ENCODE measurements around the gene UPK3A. TPM values are rescaled to one million over a fixed set of nuclear protein-coding genes. Genes with fewer than 3 reads are reported as not detected.
A peak's percentile ranks its signal among the peaks of the same experiment; 100 is the strongest.
"Not testable (repeated sequence)": the region's sequence is repeated elsewhere in the genome, so short reads cannot be mapped to it uniquely, and the experiment has no call there.

Gene UPK3A
- total RNA-seq, 4 donors from 2014 or later: not detected

DNA sequence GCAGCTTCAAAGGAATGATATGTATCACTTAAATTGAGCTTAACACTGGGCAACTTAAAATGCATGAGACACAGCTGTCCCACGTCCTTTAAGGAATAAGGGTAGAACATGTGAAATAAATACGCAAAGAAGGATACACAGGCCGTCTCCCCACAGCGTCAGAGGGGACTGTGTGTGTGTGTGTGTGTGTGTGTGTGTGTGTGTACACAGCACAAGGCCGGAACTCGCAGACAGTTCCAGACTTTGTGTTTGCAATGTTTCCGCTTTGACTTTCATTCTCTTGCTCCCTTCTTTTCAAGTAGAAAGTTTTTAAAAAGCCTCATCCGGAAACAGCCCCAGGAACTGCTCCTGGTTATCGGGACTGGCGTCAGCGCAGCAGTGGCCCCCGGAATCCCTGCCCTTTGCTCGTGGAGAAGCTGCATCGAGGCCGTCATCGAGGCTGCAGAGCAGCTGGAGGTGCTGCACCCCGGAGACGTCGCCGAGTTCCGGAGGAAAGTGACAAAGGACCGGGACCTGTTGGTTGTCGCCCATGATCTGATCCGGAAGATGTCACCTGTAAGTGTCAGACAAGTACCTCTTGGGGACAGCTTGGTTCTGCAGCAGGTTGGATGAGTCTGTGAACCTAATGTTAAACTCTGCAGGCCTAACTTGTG is 38.2 kb downstream of the UPK3A start:
- TF ChIP-seq, protein P1, sequence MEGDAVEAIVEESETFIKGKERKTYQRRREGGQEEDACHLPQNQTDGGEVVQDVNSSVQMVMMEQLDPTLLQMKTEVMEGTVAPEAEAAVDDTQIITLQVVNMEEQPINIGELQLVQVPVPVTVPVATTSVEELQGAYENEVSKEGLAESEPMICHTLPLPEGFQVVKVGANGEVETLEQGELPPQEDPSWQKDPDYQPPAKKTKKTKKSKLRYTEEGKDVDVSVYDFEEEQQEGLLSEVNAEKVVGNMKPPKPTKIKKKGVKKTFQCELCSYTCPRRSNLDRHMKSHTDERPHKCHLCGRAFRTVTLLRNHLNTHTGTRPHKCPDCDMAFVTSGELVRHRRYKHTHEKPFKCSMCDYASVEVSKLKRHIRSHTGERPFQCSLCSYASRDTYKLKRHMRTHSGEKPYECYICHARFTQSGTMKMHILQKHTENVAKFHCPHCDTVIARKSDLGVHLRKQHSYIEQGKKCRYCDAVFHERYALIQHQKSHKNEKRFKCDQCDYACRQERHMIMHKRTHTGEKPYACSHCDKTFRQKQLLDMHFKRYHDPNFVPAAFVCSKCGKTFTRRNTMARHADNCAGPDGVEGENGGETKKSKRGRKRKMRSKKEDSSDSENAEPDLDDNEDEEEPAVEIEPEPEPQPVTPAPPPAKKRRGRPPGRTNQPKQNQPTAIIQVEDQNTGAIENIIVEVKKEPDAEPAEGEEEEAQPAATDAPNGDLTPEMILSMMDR (IDR thresholded peaks at IDR 0.05): no peak
- no peak for TF ChIP-seq POLR2A (IDR thresholded peaks at IDR 0.05)
- no peak for DNase-seq
- Histone ChIP-seq H3K36me3 (peaks cover 13 to 62% (median 14%) of the 10 kb centered on the region in 3 donors), H3K4me1 (peaks cover 1 to 54% (median 27%) of the 10 kb centered on the region in 3 donors), H3K4me3 (no peak overlapping the region), H3K9me3 (no peaks in the 10 kb centered on the region), H3K27me3 (no peaks in the 10 kb centered on the region), H3K27ac (no peak overlapping the region)
- WGBS, 2 donors: 87 to 90% methylated on average over 24 of the region's 24 CpGs
- intact Hi-C loops (cut with DNase I): no loop called here

DNA sequence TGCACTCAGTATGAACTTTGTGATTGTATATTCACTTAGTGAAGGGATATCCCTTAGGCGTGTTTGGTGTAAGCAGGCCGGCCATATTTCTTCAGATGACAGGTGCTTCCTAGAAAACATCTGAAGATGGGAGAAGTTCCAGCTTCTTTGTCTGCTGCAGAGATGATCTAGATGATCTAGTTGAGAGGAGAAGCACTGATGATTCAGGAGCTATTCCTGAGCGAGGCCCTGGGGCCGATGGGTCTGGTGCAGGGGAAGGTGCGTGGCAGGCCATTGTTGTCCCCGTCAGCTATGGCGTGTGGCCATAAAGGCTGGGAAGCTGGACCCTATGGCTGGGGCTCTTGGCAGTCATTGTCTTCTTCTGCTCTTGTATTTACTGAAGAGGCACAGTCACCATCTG is 38.9 kb downstream of the UPK3A start:
- H3K4me3 ChIP-seq: no peak overlapping the region
- 74 to 77% methylated on average over 6 to 7 of the region's 7 CpGs for WGBS, 2 donors
- H3K9me3 ChIP-seq: no peaks in the 10 kb centered on the region
- no peaks in the 10 kb centered on the region for H3K27me3 ChIP-seq
- H3K27ac ChIP-seq: peak overlapping the region in 1 of 4 donors; percentile 36
- intact Hi-C loops (cut with DNase I): no loop called here
- no peak for DNase-seq
- H3K4me1 ChIP-seq: peaks cover 0 to 47% (median 20%) of the 10 kb centered on the region in 3 donors
- peaks cover 13 to 69% (median 14%) of the 10 kb centered on the region in 3 donors for H3K36me3 ChIP-seq
- TF ChIP-seq, protein P1 (IDR thresholded peaks at IDR 0.05): no peak
- no peak for TF ChIP-seq POLR2A (IDR thresholded peaks at IDR 0.05)

DNA sequence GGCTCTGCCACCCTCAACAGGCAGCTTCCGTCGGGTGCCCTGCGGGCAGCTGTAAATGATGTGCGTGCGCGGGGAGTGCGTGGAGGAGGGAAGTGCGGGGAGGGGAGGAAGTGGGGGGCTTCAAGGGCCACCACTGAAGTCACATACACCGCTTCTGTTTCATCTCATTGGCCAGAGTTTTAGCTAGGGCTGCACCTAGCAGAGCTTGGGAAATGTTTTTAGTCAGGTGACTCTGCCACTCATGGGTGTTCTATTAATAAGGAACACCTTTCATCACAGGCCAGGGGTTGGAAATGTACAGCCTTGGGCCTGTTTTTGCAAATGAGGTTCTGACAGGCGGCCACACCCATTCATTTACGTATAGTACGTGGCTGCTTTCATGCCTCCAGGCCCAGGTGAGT is 39.6 kb downstream of the UPK3A start:
- Histone ChIP-seq H3K27me3 (no peaks in the 10 kb centered on the region), H3K4me1 (peaks cover 0 to 41% (median 14%) of the 10 kb centered on the region in 3 donors), H3K27ac (peak overlapping the region in 1 of 4 donors; percentile 36), H3K9me3 (no peaks in the 10 kb centered on the region), H3K4me3 (no peak overlapping the region), H3K36me3 (peaks cover 13 to 74% (median 14%) of the 10 kb centered on the region in 3 donors)
- intact Hi-C loops (cut with DNase I): no loop called here
- 71 to 92% methylated on average over 6 to 12 of the region's 12 CpGs for WGBS, 2 donors
- no peak for DNase-seq
- TF ChIP-seq POLR2A (IDR thresholded peaks at IDR 0.05): no peak
- TF ChIP-seq, protein P1 (IDR thresholded peaks at IDR 0.05): no peak

DNA sequence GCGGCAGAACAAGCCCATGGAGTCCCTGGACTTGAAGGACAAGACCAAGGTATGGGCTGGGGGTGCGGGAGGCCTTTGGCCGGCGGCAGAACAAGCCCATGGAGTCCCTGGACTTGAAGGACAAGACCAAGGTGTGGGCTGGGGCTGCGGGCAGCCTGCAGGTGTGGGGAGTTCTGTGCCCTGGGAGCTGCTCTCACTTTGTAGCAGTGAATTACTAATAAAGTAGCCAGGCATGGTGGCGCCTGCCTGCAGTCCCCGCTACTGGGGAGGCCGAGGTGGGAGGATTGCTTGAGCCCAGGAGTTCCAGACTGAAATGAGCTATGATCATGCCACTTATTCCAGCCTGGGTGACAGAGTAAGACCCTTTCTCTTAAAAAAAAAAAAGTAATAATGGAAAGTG is 43.5 kb downstream of the UPK3A start:
- Histone ChIP-seq H3K36me3 (peaks cover 18 to 97% (median 19%) of the 10 kb centered on the region in 3 donors), H3K4me1 (peaks cover 0 to 15% (median 0%) of the 10 kb centered on the region in 3 donors)
- WGBS, 2 donors: 100% methylated on average over 1 of the region's 8 CpGs; no CpG with 5 or more reads in 1 of the 2 donors
- DNase-seq; H3K27me3 ChIP-seq; H3K9me3 ChIP-seq; H3K4me3 ChIP-seq; intact Hi-C loops (cut with DNase I); H3K27ac ChIP-seq: not testable (repeated sequence)

DNA sequence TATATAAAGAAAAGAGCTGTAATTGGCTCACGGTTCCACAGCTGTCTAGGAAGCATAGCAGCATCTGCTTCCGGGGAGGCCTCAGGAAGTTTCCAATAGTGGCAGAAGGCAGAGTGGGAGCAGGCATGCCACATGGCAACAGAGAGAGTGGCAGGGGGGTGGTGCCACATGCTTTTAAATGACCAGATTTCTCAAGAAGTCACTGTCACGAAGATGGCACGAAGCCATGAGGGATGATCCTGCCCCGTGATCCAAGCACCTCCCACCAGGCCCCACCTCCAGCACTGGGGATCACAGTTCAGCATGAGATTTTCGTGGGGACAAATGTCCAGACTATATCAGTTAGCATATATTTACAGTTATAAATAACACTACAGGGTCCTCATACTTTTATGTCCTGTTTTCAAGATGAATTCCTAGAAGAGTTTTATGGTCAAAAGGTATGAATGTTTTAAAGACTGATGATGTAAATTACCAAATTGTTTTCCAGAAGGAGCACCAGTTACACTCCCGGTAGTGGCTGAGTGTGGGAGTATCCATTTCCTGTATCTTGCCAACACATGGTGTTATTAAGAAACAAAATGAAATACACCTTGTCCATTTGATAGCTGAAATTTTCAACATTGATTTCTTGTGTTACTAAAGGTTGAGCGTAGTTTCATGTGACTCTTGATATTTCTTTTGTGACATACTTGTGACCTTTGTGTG is 44.2 kb downstream of the UPK3A start:
- no peaks in the 10 kb centered on the region for H3K9me3 ChIP-seq
- 63 to 74% methylated on average over 8 of the region's 8 CpGs for WGBS, 2 donors
- intact Hi-C loops (cut with DNase I): no loop called here
- H3K27ac ChIP-seq: peak overlapping the region in 1 of 4 donors; percentile 11
- no peaks in the 10 kb centered on the region for H3K27me3 ChIP-seq
- H3K4me3 ChIP-seq: no peak overlapping the region
- no peak for DNase-seq
- TF ChIP-seq POLR2A (IDR thresholded peaks at IDR 0.05): no peak
- TF ChIP-seq, protein P1 (IDR thresholded peaks at IDR 0.05): no peak
- H3K36me3 ChIP-seq: peaks cover 11 to 95% (median 19%) of the 10 kb centered on the region in 3 donors
- peaks cover 0 to 17% (median 0%) of the 10 kb centered on the region in 3 donors for H3K4me1 ChIP-seq
